ENCODE measurements around the gene ADD1.

Gene ADD1

DNA sequence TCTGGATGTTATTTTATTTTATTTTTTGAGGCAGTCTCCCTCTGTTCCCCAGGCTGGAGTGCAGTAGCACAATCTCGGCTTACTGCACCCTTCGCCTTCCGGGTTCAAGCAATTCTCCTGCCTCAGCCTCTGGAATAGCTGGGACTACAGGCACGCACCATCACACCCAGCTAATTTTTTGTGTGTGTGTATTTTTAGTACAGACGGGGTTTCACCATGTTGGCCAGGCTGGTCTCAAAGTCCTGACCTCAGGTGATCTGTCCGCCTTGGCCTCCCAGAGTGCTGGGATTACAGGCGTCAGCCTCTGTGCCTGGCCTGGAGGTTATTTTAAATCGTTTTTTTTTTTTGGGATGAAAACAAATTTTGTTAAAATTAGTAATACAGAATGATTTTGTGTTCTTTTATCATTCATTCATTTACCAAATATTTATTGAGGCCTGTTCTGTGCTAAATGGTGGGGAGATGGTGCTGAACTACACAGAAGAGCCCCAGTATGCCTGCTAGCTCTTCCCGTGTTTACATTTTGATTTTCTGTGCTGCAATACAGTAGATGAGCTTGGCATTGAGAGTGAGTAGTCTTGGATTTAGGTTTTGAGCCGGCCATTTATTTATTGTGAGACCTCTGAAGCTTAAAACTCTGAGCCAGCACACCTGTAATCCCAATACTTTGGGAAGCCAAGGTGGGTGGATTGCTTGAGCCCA is 22.7 kb downstream of the ADD1 start:
- no peaks in the 10 kb centered on the region for H3K36me3 ChIP-seq
- no peaks in the 10 kb centered on the region for H3K27me3 ChIP-seq
- no peak for TF ChIP-seq CTCF (IDR thresholded peaks at IDR 0.05; ENCODE audit: low read depth, low read length)
- peaks cover 33% of the 10 kb centered on the region for H3K4me1 ChIP-seq
- no peak overlapping the region for H3K4me3 ChIP-seq (ENCODE audit: low read depth, low read length)
- H3K9me3 ChIP-seq: no peaks in the 10 kb centered on the region
- no peak for DNase-seq

- no peak overlapping the region for H3K4me3 ChIP-seq (ENCODE audit: low read depth, low read length)
- TF ChIP-seq CTCF (IDR thresholded peaks at IDR 0.05; ENCODE audit: low read depth, low read length): no peak
- H3K27me3 ChIP-seq: no peaks in the 10 kb centered on the region
- DNase-seq: no peak
- H3K36me3 ChIP-seq: no peaks in the 10 kb centered on the region
- H3K4me1 ChIP-seq: peaks cover 29% of the 10 kb centered on the region
- H3K9me3 ChIP-seq: no peaks in the 10 kb centered on the region
Measured at GRCh38 chr4:2866891-2867290, 23.2 kb downstream of the ADD1 start.

DNA sequence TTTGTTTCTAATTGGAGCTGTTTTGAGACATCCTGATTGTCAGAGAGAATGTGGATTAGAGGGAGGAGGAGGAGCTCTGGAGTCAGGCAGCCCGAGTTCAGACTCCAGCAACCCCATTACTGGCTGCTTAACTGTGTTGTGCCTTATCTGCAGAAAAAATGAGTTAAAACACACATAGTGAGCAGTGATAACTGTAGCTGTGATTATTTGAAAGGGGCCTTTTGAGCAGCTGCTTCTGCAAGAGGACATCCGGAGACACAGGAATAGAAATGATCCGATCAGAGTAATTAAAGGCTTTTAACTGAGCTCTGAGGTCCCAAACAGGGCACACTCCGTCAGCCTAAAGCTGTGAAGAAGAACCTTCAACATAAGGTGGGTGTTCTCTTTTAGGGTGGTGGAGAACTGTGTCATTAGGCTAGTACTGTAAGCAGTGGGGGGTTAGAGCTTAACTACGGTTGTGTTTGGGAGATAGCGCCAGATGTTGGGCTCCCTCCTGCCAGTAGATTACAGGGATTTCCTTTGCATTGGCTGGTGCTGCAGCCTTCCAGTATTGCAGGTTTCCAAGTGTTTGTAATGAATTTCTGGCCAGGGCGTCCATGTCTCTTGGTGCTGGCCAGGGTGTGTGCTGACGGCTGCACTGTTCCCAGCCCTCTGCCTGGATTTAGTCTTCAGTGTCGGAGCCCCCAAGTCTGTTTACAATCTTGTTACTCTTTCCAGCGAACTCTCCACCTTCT is 24.3 kb downstream of the ADD1 start:
- peaks cover 36% of the 10 kb centered on the region for H3K4me1 ChIP-seq
- TF ChIP-seq CTCF (IDR thresholded peaks at IDR 0.05; ENCODE audit: low read depth, low read length): no peak
- no peaks in the 10 kb centered on the region for H3K9me3 ChIP-seq
- H3K27me3 ChIP-seq: no peaks in the 10 kb centered on the region
- no peaks in the 10 kb centered on the region for H3K36me3 ChIP-seq
- H3K4me3 ChIP-seq (ENCODE audit: low read depth, low read length): peak overlapping the region; percentile 45
- DNase-seq: peak; percentile 36

GRCh38 chr4:2868877-2869487 is 25.3 kb downstream of the ADD1 start:
- H3K4me3 ChIP-seq (ENCODE audit: low read depth, low read length): no peak overlapping the region
- TF ChIP-seq CTCF (IDR thresholded peaks at IDR 0.05; ENCODE audit: low read depth, low read length): no peak

GRCh38 chr4:2869659-2870058 is 26.0 kb downstream of the ADD1 start:
- H3K4me1 ChIP-seq: peaks cover 42% of the 10 kb centered on the region
- H3K4me3 ChIP-seq (ENCODE audit: low read depth, low read length): no peak overlapping the region
- TF ChIP-seq CTCF (IDR thresholded peaks at IDR 0.05; ENCODE audit: low read depth, low read length): no peak
- H3K36me3 ChIP-seq: no peaks in the 10 kb centered on the region
- H3K9me3 ChIP-seq: no peaks in the 10 kb centered on the region
- DNase-seq: no peak
- H3K27me3 ChIP-seq: no peaks in the 10 kb centered on the region

More at GRCh38 chr4:2868877-2869487, 25.3 kb downstream of the ADD1 start:
- Histone ChIP-seq H3K4me1 (peaks cover 42% of the 10 kb centered on the region), H3K27me3 (no peaks in the 10 kb centered on the region), H3K36me3 (no peaks in the 10 kb centered on the region), H3K9me3 (no peaks in the 10 kb centered on the region)
- DNase-seq: no peak
